K562 (cell line): ENCODE measurements around the gene STK26. TPM values are rescaled to one million over a fixed set of nuclear protein-coding genes. Genes with fewer than 3 reads are reported as not detected.

ENCODE experiments used
- ATF7 ChIP-seq: fragments of 450-650 bp; IDR thresholded peaks from 2 replicates; pipeline ENCODE4 v1.7.1; 2014; ENCODE audit warnings: mild to moderate bottlenecking, moderate library complexity
- CBFA2T3 ChIP-seq: fragments of 450-650 bp; IDR thresholded peaks from 2 replicates; pipeline ENCODE4 v1.6.1; 2017
- CBX1 ChIP-seq: sonication (generic); IDR thresholded peaks from 2 replicates; pipeline ENCODE4 v1.6.1; 2016; ENCODE audit warnings: antibody characterized with exemption, low read depth, mild to moderate bottlenecking
- CBX8 ChIP-seq: fragments of 200-600 bp; sonication (generic); IDR thresholded peaks from 2 replicates; pipeline ENCODE4 v1.6.1; 2012; ENCODE audit warnings: borderline replicate concordance, mixed run types, low read depth, mild to moderate bottlenecking, moderate library complexity, mixed read lengths, low read length, control low read depth, inconsistent platforms; ENCODE audit not compliant: poor library complexity, severe bottlenecking; ENCODE audit errors: extremely low read depth
- FOSL1 ChIP-seq: fragments of 200-800 bp; sonication (Bioruptor generic); conservative IDR thresholded peaks from 2 replicates; pipeline ENCODE4 v1.6.1; 2016; ENCODE audit warnings: missing genetic modification characterization, missing compliant biosample characterization
- GTF2E2 ChIP-seq: fragments of 200-800 bp; sonication (Bioruptor generic); IDR thresholded peaks from 2 replicates; pipeline ENCODE4 v1.6.1; 2016; ENCODE audit warnings: missing genetic modification characterization, missing compliant biosample characterization
- JUND ChIP-seq, 2 experiments: IDR thresholded peaks; 2 replicates in 1 of 2; 3 replicates in 1 of 2; pipeline ENCODE4 v1.6.1; 2011; ENCODE audit warnings: borderline replicate concordance in 2 of 2, low read depth in 2 of 2, low read length in 2 of 2, improper control_type of control experiment in 1 of 2, missing biosample characterization in 1 of 2, missing genetic modification characterization in 1 of 2, missing genetic modification reagents in 1 of 2
- MEIS2 ChIP-seq: fragments of 450-650 bp; IDR thresholded peaks from 2 replicates; pipeline ENCODE4 v1.6.1; 2014; ENCODE audit warnings: mild to moderate bottlenecking; ENCODE audit not compliant: partially characterized antibody
- NBN ChIP-seq: fragments of 450-650 bp; IDR thresholded peaks from 2 replicates; pipeline ENCODE4 v1.6.1; 2016; ENCODE audit warnings: low read depth, mild to moderate bottlenecking
- NCOA6 ChIP-seq: fragments of 450-650 bp; IDR thresholded peaks from 2 replicates; pipeline ENCODE4 v1.6.1; 2017; ENCODE audit warnings: mild to moderate bottlenecking
- NFE2 ChIP-seq: IDR thresholded peaks from 2 replicates; pipeline ENCODE4 v1.6.1; 2014; ENCODE audit warnings: antibody characterized with exemption, low read depth
- NR2C2 ChIP-seq, 2 experiments: fragments of 200-800 bp in 1 of 2; sonication (Bioruptor generic) in 1 of 2; sonication (generic) in 1 of 2; formaldehyde crosslinking in 1 of 2; IDR thresholded peaks; 2 replicates each; pipeline versions ENCODE4 v1.6.1 to v1.8.0; 2016 to 2022; ENCODE audit warnings: mild to moderate bottlenecking in 1 of 2, missing compliant biosample characterization in 1 of 2, missing genetic modification characterization in 1 of 2, missing genetic modification reagents in 1 of 2
- POLR2B ChIP-seq: fragments of 450-650 bp; IDR thresholded peaks from 2 replicates; pipeline ENCODE4 v1.6.1; 2018; ENCODE audit warnings: low read depth; ENCODE audit not compliant: partially characterized antibody
- RNF2 ChIP-seq: sonication (generic); IDR thresholded peaks from 2 replicates; pipeline ENCODE4 v1.6.1; 2016
- SMARCA4 ChIP-seq: fragments of 450-650 bp; IDR thresholded peaks from 2 replicates; pipeline ENCODE4 v1.6.1; 2016
- SUPT5H ChIP-seq: fragments of 450-650 bp; IDR thresholded peaks from 2 replicates; pipeline ENCODE4 v1.6.1; 2016
- TCF3 ChIP-seq: sonication (generic); formaldehyde crosslinking; IDR thresholded peaks from 2 replicates; pipeline ENCODE4 v1.4.0; 2020; ENCODE audit warnings: mild to moderate bottlenecking, missing genetic modification reagents
- ZNF175 ChIP-seq: fragments of 200-800 bp; sonication (Bioruptor generic); IDR thresholded peaks from 2 replicates; pipeline ENCODE4 v1.6.1; 2016; ENCODE audit warnings: low read depth, mild to moderate bottlenecking, missing genetic modification characterization, missing compliant biosample characterization
- ZNF766 ChIP-seq: fragments of 200-800 bp; sonication (Bioruptor generic); conservative IDR thresholded peaks from 2 replicates; pipeline ENCODE4 v1.6.1; 2016; ENCODE audit warnings: missing genetic modification characterization, missing compliant biosample characterization
- polyA plus RNA-seq, 8 experiments: library from polyadenylated mRNA; depleted of rRNA in 4 of 8; stranded (reverse) in 5 of 8; unstranded in 3 of 8; fragments of >200 nt; fragmentation: Nextera tagmentation in 2 of 8; fragmentation: Illumina TruSeq in 1 of 8; extraction: Ambion mirVana in 2 of 8; extraction: Trizol in 1 of 8; gene quantifications; 2 replicates each; pipeline versions ENCODE4 v1.2.1 to v1.2.3, GENCODE V29; 2011 to 2014; ENCODE audit warnings: inconsistent platforms in 1 of 8, missing spikeins in 1 of 8
- total RNA-seq, 7 experiments: library from RNA; depleted of rRNA in 6 of 7; stranded (reverse); fragments of >200 nt in 6 of 7; fragmentation: Illumina TruSeq in 2 of 7; extraction: Trizol in 2 of 7; gene quantifications; 2 replicates each; pipeline versions ENCODE4 v1.2.1 to v1.2.3, GENCODE V29; 2011 to 2021; ENCODE audit warnings: low replicate concordance in 1 of 7
- TF ChIP-seq, protein P1 (sequence below), 2 experiments: fragments of 450-650 bp; IDR thresholded peaks; 2 replicates each; pipeline ENCODE4 v1.6.1; 2018; ENCODE audit warnings: mild to moderate bottlenecking in 2 of 2, low read depth in 1 of 2; ENCODE audit not compliant: partially characterized antibody in 2 of 2
- TF ChIP-seq, protein P2 (sequence below): IDR thresholded peaks from 2 replicates; pipeline ENCODE4 v1.6.1; 2016; ENCODE audit warnings: missing genetic modification characterization, missing compliant biosample characterization
- TF ChIP-seq, protein P3 (sequence below): fragments of 200-800 bp; sonication (Bioruptor generic); IDR thresholded peaks from 2 replicates; pipeline ENCODE4 v1.6.1; 2017; ENCODE audit warnings: missing genetic modification characterization, missing compliant biosample characterization

STK26 gene
- total and polyA plus RNA-seq, 9 of the 15 experiments (the other 6 are each of a cell fraction or from before 2014, with no cell fraction given) = 28.1 to 72.9 (median 50.1) TPM

- TF ChIP-seq POLR2B = no peak
- peak; percentile 50; the same call in 1 of the 2 replicates for TF ChIP-seq FOSL1 (tag)
- TF ChIP-seq SUPT5H = no peak
- TF ChIP-seq MEIS2 = peak; percentile 79
- TF ChIP-seq ATF7 = peak; percentile 85
- peak; percentile 76 for TF ChIP-seq CBFA2T3
- TF ChIP-seq ZNF766 (CRISPR knock-in tag) = peak; percentile 47; the same call in 1 of the 2 replicates
- TF ChIP-seq NR2C2 (CRISPR knock-in tag; IDR thresholded peaks at IDR 0.05) = no peak
- peak; percentile 65; the same call in 1 of the 2 replicates for TF ChIP-seq NR2C2 (tag; IDR thresholded peaks at IDR 0.05)
- TF ChIP-seq RNF2 = peak; percentile 77; the same call in 1 of the 2 replicates
- peak; percentile 70 for TF ChIP-seq TCF3 (CRISPR knock-in tag)
- TF ChIP-seq, protein P1, sequence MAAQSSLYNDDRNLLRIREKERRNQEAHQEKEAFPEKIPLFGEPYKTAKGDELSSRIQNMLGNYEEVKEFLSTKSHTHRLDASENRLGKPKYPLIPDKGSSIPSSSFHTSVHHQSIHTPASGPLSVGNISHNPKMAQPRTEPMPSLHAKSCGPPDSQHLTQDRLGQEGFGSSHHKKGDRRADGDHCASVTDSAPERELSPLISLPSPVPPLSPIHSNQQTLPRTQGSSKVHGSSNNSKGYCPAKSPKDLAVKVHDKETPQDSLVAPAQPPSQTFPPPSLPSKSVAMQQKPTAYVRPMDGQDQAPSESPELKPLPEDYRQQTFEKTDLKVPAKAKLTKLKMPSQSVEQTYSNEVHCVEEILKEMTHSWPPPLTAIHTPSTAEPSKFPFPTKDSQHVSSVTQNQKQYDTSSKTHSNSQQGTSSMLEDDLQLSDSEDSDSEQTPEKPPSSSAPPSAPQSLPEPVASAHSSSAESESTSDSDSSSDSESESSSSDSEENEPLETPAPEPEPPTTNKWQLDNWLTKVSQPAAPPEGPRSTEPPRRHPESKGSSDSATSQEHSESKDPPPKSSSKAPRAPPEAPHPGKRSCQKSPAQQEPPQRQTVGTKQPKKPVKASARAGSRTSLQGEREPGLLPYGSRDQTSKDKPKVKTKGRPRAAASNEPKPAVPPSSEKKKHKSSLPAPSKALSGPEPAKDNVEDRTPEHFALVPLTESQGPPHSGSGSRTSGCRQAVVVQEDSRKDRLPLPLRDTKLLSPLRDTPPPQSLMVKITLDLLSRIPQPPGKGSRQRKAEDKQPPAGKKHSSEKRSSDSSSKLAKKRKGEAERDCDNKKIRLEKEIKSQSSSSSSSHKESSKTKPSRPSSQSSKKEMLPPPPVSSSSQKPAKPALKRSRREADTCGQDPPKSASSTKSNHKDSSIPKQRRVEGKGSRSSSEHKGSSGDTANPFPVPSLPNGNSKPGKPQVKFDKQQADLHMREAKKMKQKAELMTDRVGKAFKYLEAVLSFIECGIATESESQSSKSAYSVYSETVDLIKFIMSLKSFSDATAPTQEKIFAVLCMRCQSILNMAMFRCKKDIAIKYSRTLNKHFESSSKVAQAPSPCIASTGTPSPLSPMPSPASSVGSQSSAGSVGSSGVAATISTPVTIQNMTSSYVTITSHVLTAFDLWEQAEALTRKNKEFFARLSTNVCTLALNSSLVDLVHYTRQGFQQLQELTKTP (IDR thresholded peaks at IDR 0.05; ENCODE audit: low read depth in 1 of 2, partially characterized antibody in 2 of 2) = peak in 1 of 2 experiments; percentile 60
- peak; percentile 88 for TF ChIP-seq JUND (IDR thresholded peaks at IDR 0.05; ENCODE audit: borderline replicate concordance, low read depth, low read length)
- TF ChIP-seq JUND (tag; IDR thresholded peaks at IDR 0.05; ENCODE audit: borderline replicate concordance, low read depth, low read length) = peak; percentile 60; the same call in 1 of the 3 replicates
- TF ChIP-seq GTF2E2 (tag) = no peak
- TF ChIP-seq CBX1 = no peak
- 0 out of 2 replicates have a peak, but pooled peaks have one; percentile 29 for TF ChIP-seq NBN
- no peak for TF ChIP-seq NCOA6
- TF ChIP-seq, protein P2, sequence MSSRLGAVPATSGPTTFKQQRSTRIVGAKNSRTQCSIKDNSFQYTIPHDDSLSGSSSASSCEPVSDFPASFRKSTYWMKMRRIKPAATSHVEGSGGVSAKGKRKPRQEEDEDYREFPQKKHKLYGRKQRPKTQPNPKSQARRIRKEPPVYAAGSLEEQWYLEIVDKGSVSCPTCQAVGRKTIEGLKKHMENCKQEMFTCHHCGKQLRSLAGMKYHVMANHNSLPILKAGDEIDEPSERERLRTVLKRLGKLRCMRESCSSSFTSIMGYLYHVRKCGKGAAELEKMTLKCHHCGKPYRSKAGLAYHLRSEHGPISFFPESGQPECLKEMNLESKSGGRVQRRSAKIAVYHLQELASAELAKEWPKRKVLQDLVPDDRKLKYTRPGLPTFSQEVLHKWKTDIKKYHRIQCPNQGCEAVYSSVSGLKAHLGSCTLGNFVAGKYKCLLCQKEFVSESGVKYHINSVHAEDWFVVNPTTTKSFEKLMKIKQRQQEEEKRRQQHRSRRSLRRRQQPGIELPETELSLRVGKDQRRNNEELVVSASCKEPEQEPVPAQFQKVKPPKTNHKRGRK (tag) = no peak
- peak; percentile 88 for TF ChIP-seq SMARCA4
- 0 out of 2 replicates have a peak, but pooled peaks have one; percentile 30 for TF ChIP-seq ZNF175 (CRISPR knock-in tag)
- TF ChIP-seq CBX8 = no peak
- TF ChIP-seq, protein P3, sequence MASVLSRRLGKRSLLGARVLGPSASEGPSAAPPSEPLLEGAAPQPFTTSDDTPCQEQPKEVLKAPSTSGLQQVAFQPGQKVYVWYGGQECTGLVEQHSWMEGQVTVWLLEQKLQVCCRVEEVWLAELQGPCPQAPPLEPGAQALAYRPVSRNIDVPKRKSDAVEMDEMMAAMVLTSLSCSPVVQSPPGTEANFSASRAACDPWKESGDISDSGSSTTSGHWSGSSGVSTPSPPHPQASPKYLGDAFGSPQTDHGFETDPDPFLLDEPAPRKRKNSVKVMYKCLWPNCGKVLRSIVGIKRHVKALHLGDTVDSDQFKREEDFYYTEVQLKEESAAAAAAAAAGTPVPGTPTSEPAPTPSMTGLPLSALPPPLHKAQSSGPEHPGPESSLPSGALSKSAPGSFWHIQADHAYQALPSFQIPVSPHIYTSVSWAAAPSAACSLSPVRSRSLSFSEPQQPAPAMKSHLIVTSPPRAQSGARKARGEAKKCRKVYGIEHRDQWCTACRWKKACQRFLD (CRISPR knock-in tag) = peak; percentile 31; the same call in 1 of the 2 replicates
- TF ChIP-seq NFE2 = 0 out of 2 replicates have a peak, but pooled peaks have one; percentile 19
Measured at GRCh38 chrX:132046533-132046932, 23.4 kb downstream of the STK26 start (continued).
